ENCODE data around the gene PAK1. TPM values are rescaled to one million over a fixed set of nuclear protein-coding genes. Genes with fewer than 3 reads are reported as not detected.
A peak's percentile ranks its signal among the peaks of the same experiment; 100 is the strongest.

PAK1 gene
- total and polyA plus RNA-seq, 9 of the 15 experiments (the other 6 are each of a cell fraction or from before 2014, with no cell fraction given): 0.52 to 11.7 (median 1.9) TPM

GRCh38 chr11:77503006-77503405 lies 29.1 kb upstream of the PAK1 start (continued):
- TF ChIP-seq STAT6 (CRISPR knock-in tag; IDR thresholded peaks at IDR 0.05) (no peak), FIP1L1 (IDR thresholded peaks at IDR 0.05; ENCODE audit: low read depth, low read length, poor library complexity, severe bottlenecking) (no peak), MTA2 (IDR thresholded peaks at IDR 0.05; ENCODE audit: low read depth) (no peak), NFIC (IDR thresholded peaks at IDR 0.05) (peak; percentile 65), PRPF4 (IDR thresholded peaks at IDR 0.05; ENCODE audit: insufficient read depth, low read depth, low read length, poor library complexity, severe bottlenecking) (no peak), TCF3 (CRISPR knock-in tag; IDR thresholded peaks at IDR 0.05) (peak; percentile 35; the same call in 1 of the 2 replicates), PML (IDR thresholded peaks at IDR 0.05; ENCODE audit: low read length) (peak; percentile 38; the same call in 1 of the 2 replicates), CBFA2T3 (IDR thresholded peaks at IDR 0.05) (peak; percentile 81), PHF21A (IDR thresholded peaks at IDR 0.05; ENCODE audit: borderline replicate concordance, low read depth) (no peak), GATA2 (CRISPR knock-in tag; IDR thresholded peaks at IDR 0.05) (peak; percentile 35; the same call in 1 of the 2 replicates), HDAC8 (tag; IDR thresholded peaks at IDR 0.05) (no peak), ZNF589 (CRISPR knock-in tag; IDR thresholded peaks at IDR 0.05; ENCODE audit: low read depth) (peak; percentile 58; the same call in 1 of the 2 replicates), TEAD4 (IDR thresholded peaks at IDR 0.05; ENCODE audit: low read length) (peak; percentile 74; the same call in 1 of the 2 replicates), TEAD4 (CRISPR knock-in tag; IDR thresholded peaks at IDR 0.05; ENCODE audit: borderline replicate concordance) (no peak)
